GM18505 (cell line): Measurements from ENCODE around the gene BHLHE23.
A peak's percentile ranks its signal among the peaks of the same experiment; 100 is the strongest.

ENCODE experiments used
- ATAC-seq: cut with Tn5 transposase; IDR thresholded peaks from one replicate; pipeline ENCODE4 v1.9.1; 2021; ENCODE audit not compliant: unreplicated experiment
- POLR2A ChIP-seq: IDR thresholded peaks from 4 replicates; pipeline ENCODE4 v1.6.1; 2011; ENCODE audit warnings: borderline replicate concordance; ENCODE audit not compliant: insufficient read depth, insufficient read length; ENCODE audit errors: extremely low read depth

BHLHE23 gene

GRCh38 chr20:62970307-62971210 lies 36.2 kb downstream of the BHLHE23 start:
- no peak for TF ChIP-seq POLR2A
- no peak for ATAC-seq

GRCh38 chr20:62969939-62970306 lies 36.8 kb downstream of the BHLHE23 start:
- ATAC-seq, result no peak
- TF ChIP-seq POLR2A, result no peak

- ATAC-seq, result no peak
- no peak for TF ChIP-seq POLR2A
Measured at GRCh38 chr20:62969179-62969760, 37.5 kb downstream of the BHLHE23 start.

- ATAC-seq, result no peak
- peak; percentile 28 for TF ChIP-seq POLR2A
Measured at GRCh38 chr20:62968378-62969178, 38.2 kb downstream of the BHLHE23 start.

GRCh38 chr20:62967628-62968351 lies 39.0 kb downstream of the BHLHE23 start:
- no peak for TF ChIP-seq POLR2A
- ATAC-seq, result no peak

GRCh38 chr20:62967149-62967501 lies 39.6 kb downstream of the BHLHE23 start:
- no peak for ATAC-seq
- TF ChIP-seq POLR2A, result no peak

GRCh38 chr20:62966212-62967148 lies 40.3 kb downstream of the BHLHE23 start:
- no peak for ATAC-seq
- TF ChIP-seq POLR2A, result no peak

- no peak for ATAC-seq
- no peak for TF ChIP-seq POLR2A
Measured at GRCh38 chr20:62965363-62965771, 41.4 kb downstream of the BHLHE23 start.

- ATAC-seq, result no peak
- TF ChIP-seq POLR2A, result no peak
Measured at GRCh38 chr20:62964700-62965099, 42.1 kb downstream of the BHLHE23 start.

GRCh38 chr20:62963614-62964397 lies 43.0 kb downstream of the BHLHE23 start:
- no peak for TF ChIP-seq POLR2A
- ATAC-seq, result no peak

GRCh38 chr20:62962891-62963613 lies 43.7 kb downstream of the BHLHE23 start:
- ATAC-seq, result no peak
- no peak for TF ChIP-seq POLR2A
